ENCODE data around the gene PAM16.

Gene PAM16

GRCh38 chr16:4378161-4378666 lies 27.1 kb upstream of the PAM16 start:
- TF ChIP-seq CTCF (IDR thresholded peaks at IDR 0.05; ENCODE audit: low read depth, low read length, missing control alignments), result no peak
- DNase-seq (ENCODE audit: extremely low read depth, low read depth), result no peak
- no peak overlapping the region for H3K4me3 ChIP-seq (replicated peaks; ENCODE audit: low read depth, low read length)

DNA sequence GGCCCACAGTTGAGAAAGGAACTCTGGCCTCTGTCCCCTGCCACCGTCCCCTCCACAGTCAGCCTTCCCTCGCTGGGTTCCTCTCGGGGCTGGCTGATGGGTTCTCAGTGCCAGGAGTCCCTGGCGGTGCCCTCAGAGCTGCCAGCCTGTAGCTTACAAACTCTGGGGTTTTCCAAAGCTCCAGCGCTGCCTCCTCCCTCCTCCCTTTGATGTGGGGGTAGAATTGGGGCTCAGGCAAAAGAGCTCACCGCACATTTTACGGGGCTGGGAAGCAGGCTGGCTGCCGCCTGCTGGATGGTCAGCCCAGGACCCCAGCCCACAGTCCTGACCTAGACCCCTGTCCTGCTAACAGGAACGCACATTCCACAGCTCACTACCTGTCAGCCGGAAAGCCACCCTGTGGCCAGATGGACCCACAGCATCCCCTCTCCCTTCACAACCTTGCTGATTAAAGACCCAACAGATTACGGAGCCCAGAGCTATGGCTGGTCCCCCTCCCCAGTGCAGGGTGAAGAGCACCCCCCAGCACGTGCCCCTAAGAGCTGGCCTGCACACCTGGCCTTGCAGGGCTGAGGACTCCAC lies 26.5 kb upstream of the PAM16 start:
- TF ChIP-seq CTCF (IDR thresholded peaks at IDR 0.05; ENCODE audit: low read depth, low read length, missing control alignments), result peak; percentile 11
- H3K4me3 ChIP-seq (replicated peaks; ENCODE audit: low read depth, low read length), result no peak overlapping the region
- no peak for DNase-seq (ENCODE audit: extremely low read depth, low read depth)

DNA sequence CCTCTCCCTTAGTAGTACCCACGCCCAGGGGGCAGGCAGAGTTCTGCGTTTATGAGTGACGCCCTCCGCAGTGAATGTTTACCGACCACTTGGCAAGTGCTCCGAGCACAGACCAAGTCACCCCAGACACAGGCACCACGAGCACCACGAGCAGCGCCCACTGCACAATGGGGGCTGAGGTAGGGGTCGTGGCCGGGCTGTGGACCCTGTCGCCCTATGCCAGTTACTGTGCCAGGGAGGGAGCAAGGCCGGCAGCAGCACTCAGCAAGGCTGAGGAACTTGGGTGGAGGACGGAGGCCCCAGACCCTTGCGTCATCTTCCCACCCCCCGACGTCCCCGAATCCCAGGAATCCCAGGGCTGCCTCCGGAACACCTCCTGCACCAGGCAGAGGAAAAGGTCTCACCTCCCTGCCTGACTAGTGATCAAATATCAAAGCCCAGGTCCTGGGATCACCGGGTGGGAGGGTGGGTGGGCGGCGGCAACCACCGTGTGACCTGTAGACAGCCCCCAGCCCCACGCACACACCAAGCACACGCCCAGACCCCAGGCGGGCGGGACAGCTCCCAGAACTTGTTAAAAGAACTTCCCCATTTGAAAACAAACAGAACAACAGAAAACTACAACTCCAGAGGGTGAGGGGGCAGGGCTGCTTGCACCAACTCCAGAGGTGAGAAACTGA lies 25.9 kb upstream of the PAM16 start:
- DNase-seq (ENCODE audit: extremely low read depth, low read depth), result no peak
- peak overlapping the region; percentile 24 for H3K4me3 ChIP-seq (replicated peaks; ENCODE audit: low read depth, low read length)
- no peak for TF ChIP-seq CTCF (IDR thresholded peaks at IDR 0.05; ENCODE audit: low read depth, low read length, missing control alignments)

- H3K4me3 ChIP-seq (replicated peaks; ENCODE audit: low read depth, low read length), result peak overlapping the region; percentile 24
- no peak for DNase-seq (ENCODE audit: extremely low read depth, low read depth)
- no peak for TF ChIP-seq CTCF (IDR thresholded peaks at IDR 0.05; ENCODE audit: low read depth, low read length, missing control alignments)
Observed at GRCh38 chr16:4376126-4376892, 25.2 kb upstream of the PAM16 start.

DNA sequence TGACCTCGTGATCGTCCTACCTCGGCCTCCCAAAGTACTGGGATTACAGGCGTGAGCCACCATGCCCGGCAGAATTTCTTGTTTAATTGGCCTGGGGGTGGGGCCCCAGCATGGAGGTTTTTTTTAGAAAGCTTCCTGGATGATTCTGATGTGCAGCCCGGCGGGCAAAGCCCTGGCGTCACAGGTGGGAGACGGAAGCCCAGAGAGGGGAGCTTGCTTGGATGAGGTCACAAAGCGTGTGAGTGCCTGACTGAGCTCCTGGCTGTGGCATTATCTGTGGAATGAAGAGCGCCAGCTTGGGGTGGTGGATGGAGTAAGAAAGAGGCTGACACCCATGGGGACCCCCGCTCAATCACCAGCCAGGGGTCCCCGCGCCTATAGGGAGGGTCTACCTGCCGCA lies 24.6 kb upstream of the PAM16 start:
- peak overlapping the region; percentile 24 for H3K4me3 ChIP-seq (replicated peaks; ENCODE audit: low read depth, low read length)
- no peak for TF ChIP-seq CTCF (IDR thresholded peaks at IDR 0.05; ENCODE audit: low read depth, low read length, missing control alignments)

DNA sequence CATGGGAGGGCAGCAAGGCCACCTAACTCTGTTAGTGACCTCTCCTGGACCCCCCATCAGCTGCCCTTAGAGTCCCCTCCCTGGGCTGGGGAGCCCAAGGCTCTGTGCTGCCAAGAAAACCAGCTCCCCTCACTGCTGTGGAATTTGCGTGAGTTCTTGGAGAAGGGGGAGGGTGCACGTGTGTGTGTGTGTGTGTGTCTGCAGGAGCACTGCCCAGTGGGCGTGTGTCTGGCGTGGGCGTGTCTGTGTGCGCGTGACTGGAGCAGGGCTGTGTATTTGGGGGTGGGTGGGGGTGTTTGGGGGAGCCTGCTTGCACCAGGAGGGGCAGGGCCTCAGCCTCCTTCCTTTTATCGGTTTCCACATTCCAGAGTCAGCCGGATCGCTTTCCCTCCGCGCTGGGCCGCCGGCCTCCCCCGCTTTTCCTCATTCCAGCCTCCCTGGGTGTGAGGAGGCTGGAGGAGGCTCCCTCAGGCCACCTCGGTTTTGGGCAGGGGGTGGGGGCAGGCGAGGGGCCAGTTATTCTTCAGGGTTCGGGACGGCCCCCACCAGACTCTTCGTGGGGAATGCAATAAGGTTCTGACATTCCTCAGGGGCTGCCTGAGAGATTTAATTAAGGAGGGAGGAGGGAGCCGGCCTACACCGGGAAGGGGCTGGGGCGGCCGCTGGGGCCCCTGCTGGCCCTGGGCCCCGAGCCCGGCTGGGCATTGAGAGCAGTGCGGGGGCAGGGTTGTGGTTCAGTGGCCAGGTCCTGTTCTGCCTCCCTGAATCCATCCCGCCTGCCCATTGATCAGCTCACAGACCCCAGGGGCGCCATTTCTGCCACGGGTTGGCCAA lies 23.0 kb upstream of the PAM16 start:
- TF ChIP-seq CTCF (IDR thresholded peaks at IDR 0.05; ENCODE audit: low read depth, low read length, missing control alignments), result no peak
- DNase-seq (ENCODE audit: extremely low read depth, low read depth), result no peak
- peak overlapping the region; percentile 97 for H3K4me3 ChIP-seq (replicated peaks; ENCODE audit: low read depth, low read length)

More for the DNA sequence above, 24.6 kb upstream of the PAM16 start:
- no peak for DNase-seq (ENCODE audit: extremely low read depth, low read depth)
